HG03108 (cell line): ENCODE results near the gene PDIA3.
A peak's percentile ranks its signal among the peaks of the same experiment; 100 is the strongest.
"Not testable (repeated sequence)": the region's sequence is repeated elsewhere in the genome, so short reads cannot be mapped to it uniquely, and the experiment has no call there.

Experiments used
- ATAC-seq: cut with Tn5 transposase; IDR thresholded peaks from one replicate; pipeline ENCODE4 v1.9.1; 2021; ENCODE audit warnings: moderate library complexity; ENCODE audit not compliant: unreplicated experiment

Gene PDIA3

DNA sequence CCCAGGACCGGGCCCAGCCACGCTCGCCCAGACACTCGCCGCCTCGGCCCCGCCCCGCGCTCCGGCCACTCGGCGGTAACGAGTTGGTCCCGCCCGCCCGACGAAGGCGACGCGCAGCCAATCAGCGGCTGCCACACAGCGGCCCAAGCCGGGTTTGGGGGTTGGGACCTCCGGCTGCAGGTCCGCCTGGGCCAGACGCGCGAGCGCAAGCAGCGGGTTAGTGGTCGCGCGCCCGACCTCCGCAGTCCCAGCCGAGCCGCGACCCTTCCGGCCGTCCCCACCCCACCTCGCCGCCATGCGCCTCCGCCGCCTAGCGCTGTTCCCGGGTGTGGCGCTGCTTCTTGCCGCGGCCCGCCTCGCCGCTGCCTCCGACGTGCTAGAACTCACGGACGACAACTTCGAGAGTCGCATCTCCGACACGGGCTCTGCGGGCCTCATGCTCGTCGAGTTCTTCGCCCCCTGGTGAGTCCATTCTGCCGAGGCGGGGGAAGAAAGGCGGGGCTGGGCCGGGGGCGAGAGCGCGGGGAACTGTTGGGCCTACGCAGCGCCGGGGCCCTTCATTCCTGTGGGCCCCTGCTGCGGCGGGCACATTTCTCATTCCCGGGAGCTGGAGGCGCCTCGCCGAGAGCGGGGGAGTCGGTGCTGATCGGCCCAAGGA, at the start of gene PDIA3:
Gene PDIA3, plus strand, starts transcription at position 194 of the 658 bp plus-strand sequence. Its CDS starts 102 bp downstream, at position 296.
- ATAC-seq, result peak; percentile 69

DNA sequence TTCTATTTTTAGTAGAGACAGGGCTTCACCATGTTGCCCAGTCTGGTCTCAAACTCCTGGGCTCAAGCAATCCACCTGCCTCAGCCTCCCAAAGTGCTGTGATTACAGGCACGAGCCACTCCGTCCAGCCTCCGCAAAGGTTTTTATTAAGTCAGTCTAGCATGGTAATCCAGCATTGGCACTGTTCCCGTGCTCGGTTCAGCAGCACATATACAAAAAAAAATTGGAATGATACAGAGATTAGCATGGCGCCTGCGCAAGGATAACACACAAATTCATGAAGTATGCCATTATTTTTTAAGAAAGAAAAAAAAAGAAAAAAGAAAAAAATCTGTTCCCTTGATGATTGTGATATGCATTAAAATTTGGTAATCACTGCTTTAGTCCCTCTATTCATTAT, 44.1 kb upstream of the PDIA3 start:
- no peak for ATAC-seq

- no peak for ATAC-seq
Measured at GRCh38 chr15:43702701-43703424, 43.4 kb upstream of the PDIA3 start.

- ATAC-seq, result not testable (repeated sequence)
Measured at GRCh38 chr15:43710431-43711131, 35.7 kb upstream of the PDIA3 start.

- ATAC-seq, result no peak
Measured at GRCh38 chr15:43723151-43723550, 23.1 kb upstream of the PDIA3 start.

GRCh38 chr15:43726306-43726705, 19.9 kb upstream of the PDIA3 start:
- ATAC-seq, result not testable (repeated sequence)

- ATAC-seq, result not testable (repeated sequence)
Measured at GRCh38 chr15:43728053-43728725, 18.0 kb upstream of the PDIA3 start.

DNA sequence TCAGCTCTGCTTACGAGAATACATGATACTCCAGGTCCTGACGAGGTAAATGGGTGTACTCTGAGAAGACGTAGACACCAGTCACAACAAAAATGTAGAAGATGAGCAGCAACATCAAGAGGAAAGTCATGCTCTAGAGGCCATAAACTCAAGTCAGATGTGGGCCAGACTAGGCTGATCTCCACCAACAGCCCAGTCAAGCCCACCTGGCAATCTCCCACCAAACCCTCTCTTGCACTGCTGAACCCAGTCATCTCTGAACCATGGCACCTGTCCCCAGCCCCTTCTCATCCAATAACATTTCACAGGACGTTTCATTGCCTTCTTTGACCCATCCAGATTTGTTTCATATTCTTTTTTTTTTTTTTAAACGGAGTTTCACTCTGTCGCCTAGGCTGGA, 10.8 kb upstream of the PDIA3 start:
- ATAC-seq, result peak; percentile 28

- not testable (repeated sequence) for ATAC-seq
Measured at GRCh38 chr15:43746903-43747309, 668 bp downstream of the PDIA3 start.

GRCh38 chr15:43748376-43748775, 2.1 kb downstream of the PDIA3 start:
- ATAC-seq, result no peak

- ATAC-seq, result peak; percentile 30
Measured at GRCh38 chr15:43749690-43750345, 3.6 kb downstream of the PDIA3 start.

- no peak for ATAC-seq
Measured at GRCh38 chr15:43751885-43752284, 5.6 kb downstream of the PDIA3 start.

DNA sequence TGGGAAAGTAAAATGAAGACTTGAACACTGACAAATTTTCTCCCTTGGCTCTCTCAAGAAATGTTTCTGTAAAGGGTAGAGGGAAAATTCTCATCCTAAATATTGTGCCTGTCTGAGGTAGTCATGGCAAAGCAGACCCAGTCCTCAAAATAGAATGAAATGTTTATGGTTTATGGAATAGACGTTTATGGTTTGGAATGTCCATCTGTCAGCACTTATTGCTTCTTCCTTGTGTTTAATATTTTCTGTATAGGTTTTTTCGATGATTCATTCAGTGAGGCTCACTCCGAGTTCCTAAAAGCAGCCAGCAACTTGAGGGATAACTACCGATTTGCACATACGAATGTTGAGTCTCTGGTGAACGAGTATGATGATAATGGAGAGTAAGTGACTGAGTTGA, 16.6 kb downstream of the PDIA3 start:
- ATAC-seq, result no peak

DNA sequence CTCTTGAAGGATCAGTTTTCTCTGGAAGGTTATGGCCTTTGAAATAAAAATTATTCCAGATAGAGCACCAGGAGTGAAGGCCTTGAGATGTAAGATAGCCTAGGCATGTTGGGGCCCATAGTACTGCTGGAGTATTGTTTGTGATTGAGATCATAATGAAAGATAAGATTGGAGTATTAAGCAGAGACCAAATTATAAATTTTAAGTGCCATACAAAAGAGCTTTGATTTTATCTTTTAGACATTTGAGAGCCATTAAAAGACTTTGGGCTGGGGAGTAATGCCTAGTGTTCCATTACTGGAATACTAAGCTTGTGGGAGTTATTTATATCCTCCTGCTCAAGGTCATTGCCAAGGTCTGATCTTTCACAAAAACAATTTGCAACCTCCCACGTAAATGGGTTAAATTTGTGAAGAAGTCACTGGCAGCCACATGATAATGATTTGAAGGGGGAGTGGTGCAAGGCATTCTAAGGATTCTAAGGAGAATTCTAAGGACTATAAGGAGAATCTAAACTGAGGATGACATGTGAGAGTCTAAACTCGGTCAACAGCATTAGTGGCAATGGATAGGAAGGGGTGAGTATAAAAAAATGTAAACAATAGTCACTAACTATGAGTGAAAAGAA, 17.7 kb downstream of the PDIA3 start:
- no peak for ATAC-seq

DNA sequence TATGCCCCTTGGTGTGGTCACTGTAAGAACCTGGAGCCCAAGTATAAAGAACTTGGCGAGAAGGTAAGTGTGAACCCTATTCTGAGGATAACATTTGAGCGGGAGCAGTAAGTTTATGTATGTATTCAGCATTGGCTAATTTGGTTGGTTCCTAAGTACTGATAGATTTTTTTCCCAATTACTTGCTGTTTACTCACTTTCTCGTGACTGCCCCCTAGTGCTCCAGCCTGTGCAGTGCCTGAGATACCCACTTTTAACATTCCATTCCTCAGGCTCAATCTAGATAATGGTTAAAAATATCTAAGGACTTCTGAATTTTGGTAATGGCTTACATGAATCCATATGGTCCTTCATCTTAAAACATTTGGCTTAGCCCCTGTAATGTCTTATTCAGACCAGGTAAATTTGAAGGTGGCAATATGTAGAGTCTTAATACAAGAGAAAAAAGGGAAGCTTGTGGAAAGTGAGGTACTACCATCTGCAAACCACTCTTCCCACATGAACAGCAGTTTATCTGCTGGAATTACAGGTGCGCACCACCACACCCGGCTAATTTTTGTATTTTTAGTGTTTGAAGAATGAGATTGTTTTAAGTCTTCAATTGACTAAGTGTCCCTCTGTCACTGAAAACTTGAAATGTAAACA, 23.5 kb downstream of the PDIA3 start:
- no peak for ATAC-seq

DNA sequence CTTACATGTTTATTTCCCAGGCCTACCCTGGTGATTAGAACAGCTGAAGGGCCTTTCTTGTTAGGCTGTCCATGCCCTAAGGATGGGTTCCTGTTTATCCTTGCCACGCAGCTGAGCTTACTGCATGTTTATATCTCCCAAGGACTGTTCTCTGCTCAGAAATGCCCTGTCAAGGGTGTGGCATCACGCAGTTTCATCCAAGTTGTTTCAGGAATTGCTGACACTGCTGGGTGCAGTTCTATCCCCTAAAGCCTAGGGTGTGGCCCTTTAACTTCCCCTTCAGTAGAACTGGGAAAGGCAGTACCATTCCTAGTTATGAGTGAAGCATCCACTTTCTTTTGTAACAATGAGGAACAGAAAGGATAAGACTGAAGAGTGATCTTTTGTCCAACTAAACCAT, 25.6 kb downstream of the PDIA3 start:
- ATAC-seq, result no peak

DNA sequence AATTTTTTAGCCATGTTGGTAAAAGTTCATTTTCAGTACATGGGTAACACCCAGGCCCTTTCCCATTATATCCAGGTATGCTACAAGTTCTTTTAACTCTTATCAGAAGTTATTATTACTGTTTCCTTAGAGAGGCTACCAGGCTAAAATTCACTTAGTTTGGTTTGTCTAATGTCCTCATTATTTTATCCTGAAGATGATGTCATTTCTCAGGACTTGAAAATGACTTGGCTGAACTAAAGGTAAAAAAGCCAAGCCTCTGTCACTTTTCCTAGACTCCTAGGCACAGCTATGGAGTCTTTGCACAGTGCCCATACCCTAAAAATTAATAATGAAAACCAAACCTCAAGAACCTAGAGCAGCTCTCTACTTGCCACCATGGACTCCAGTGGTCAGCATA, 26.4 kb downstream of the PDIA3 start:
- no peak for ATAC-seq

DNA sequence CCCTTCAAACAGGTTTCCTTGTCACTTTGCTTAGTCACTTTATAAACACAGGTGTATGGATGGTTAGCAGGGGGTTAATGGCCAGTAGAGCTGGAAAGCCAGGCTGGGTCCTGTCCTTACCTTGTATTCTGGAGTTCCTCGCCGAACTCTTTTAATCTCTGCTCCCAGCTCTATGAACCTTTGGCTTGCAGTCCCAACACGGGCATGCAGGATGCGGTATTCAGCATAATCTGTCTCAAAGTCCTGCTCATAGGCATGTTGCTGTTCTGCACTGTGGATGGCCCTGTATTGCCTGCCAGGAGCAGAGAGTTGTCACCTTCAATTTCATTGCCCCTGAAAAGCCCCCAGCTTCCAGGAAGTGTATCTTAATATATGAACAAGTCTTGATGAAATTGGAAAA, 27.8 kb downstream of the PDIA3 start:
- no peak for ATAC-seq

DNA sequence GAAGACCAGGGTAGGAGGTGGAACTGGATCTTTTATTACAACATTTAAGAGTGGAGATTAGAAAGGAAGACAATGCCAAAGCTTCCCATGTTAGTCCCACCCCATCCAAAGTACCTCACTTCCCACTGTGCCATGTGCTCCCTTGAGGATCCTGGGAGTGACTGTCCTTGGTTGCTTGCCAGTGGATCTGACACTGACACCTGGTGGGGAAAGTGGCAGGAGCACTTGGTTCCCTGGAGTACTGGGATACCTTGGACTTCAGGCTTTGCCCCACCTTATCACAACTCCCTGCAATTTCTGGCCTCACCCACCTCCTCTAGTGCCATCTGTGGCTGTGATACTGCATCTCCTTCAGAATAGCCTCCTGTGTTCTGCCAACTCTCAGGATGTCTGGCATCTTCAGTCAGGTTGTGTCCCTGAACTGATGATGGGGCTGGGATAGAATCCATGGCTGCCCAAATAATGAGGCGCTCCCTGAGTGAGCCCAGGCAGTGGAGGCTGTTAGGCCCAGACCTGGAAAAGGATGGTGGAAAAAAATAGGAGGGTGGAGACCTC, 29.2 kb downstream of the PDIA3 start:
- no peak for ATAC-seq
